SKM-1 (cell line): ENCODE results near the gene TSHZ2.

Experiments used
- DNase-seq: peaks from one replicate; lab custom pipeline; 2025; ENCODE audit not compliant: unreplicated experiment; lab: John Stamatoyannopoulos, UW

Gene TSHZ2

GRCh38 chr20:53159160-53159559, 187.0 kb downstream of the TSHZ2 start:
- DNase-seq, result no peak

GRCh38 chr20:53161073-53161472, 188.9 kb downstream of the TSHZ2 start:
- DNase-seq, result no peak

- DNase-seq, result no peak
Measured at GRCh38 chr20:53161473-53161872, 189.3 kb downstream of the TSHZ2 start.

GRCh38 chr20:53162251-53162835, 190.2 kb downstream of the TSHZ2 start:
- DNase-seq, result no peak

- DNase-seq, result no peak
Measured at GRCh38 chr20:53163486-53163885, 191.3 kb downstream of the TSHZ2 start.

- no peak for DNase-seq
Measured at GRCh38 chr20:53164072-53164471, 191.9 kb downstream of the TSHZ2 start.

GRCh38 chr20:53165452-53165851, 193.3 kb downstream of the TSHZ2 start:
- DNase-seq, result no peak

GRCh38 chr20:53168491-53168890, 196.3 kb downstream of the TSHZ2 start:
- DNase-seq, result no peak

- DNase-seq, result no peak
Measured at GRCh38 chr20:53170196-53170595, 198.0 kb downstream of the TSHZ2 start.

- DNase-seq, result no peak
Measured at GRCh38 chr20:53171065-53171464, 198.9 kb downstream of the TSHZ2 start.

GRCh38 chr20:53174454-53174853, 202.3 kb downstream of the TSHZ2 start:
- no peak for DNase-seq

- DNase-seq, result no peak
Measured at GRCh38 chr20:53175135-53175780, 203.1 kb downstream of the TSHZ2 start.

- DNase-seq, result no peak
Measured at GRCh38 chr20:53176134-53176533, 204.0 kb downstream of the TSHZ2 start.

GRCh38 chr20:53177687-53178086, 205.5 kb downstream of the TSHZ2 start:
- no peak for DNase-seq

GRCh38 chr20:53179749-53180148, 207.6 kb downstream of the TSHZ2 start:
- DNase-seq, result no peak

GRCh38 chr20:53180928-53181362, 208.8 kb downstream of the TSHZ2 start:
- DNase-seq, result no peak

GRCh38 chr20:53181866-53182376, 209.8 kb downstream of the TSHZ2 start:
- no peak for DNase-seq

- DNase-seq, result no peak
Measured at GRCh38 chr20:53183181-53183580, 211.0 kb downstream of the TSHZ2 start.

- no peak for DNase-seq
Measured at GRCh38 chr20:53186635-53187034, 214.5 kb downstream of the TSHZ2 start.

- no peak for DNase-seq
Measured at GRCh38 chr20:53187392-53188068, 215.4 kb downstream of the TSHZ2 start.

- DNase-seq, result no peak
Measured at GRCh38 chr20:53190225-53190624, 218.1 kb downstream of the TSHZ2 start.

GRCh38 chr20:53191957-53192356, 219.8 kb downstream of the TSHZ2 start:
- no peak for DNase-seq
